ENCODE measurements around the gene AFF2. TPM values are rescaled to one million over a fixed set of nuclear protein-coding genes. Genes with fewer than 3 reads are reported as not detected.

Gene AFF2
- total RNA-seq, 2 experiments from 2014 or later, result 0.13 TPM

DNA sequence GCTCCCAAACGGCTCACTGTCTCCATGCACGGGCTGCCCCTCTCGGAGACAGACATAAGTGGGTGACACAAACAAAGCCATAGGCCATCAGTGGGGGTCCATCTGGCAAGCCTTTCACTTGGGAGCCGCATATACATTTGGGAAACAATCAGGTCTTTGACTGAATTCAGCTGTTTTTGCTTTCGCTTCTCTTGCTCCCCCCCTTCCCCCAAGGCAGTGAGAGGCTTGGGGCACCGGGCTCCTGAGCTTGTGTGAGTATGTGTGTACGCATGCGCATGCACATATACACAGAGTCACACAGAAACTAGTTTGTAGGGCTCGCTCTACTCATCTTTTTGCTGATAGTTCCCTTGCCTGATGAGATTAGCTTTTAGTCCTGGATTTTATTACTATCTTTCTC is 284.4 kb downstream of the AFF2 start:
- Mint-ChIP-seq H3K36me3 (ENCODE audit: low read depth) (no peaks in the 10 kb centered on the region), H3K27me3 (no peaks in the 10 kb centered on the region), H3K4me1 (no peaks in the 10 kb centered on the region), H3K27ac (no peak overlapping the region), H3K4me3 (no peak overlapping the region), H3K9me3 (no peaks in the 10 kb centered on the region)
- ChIA-PET POLR2A (no interaction called here), CTCF (no interaction called here)
- no peak for DNase-seq

DNA sequence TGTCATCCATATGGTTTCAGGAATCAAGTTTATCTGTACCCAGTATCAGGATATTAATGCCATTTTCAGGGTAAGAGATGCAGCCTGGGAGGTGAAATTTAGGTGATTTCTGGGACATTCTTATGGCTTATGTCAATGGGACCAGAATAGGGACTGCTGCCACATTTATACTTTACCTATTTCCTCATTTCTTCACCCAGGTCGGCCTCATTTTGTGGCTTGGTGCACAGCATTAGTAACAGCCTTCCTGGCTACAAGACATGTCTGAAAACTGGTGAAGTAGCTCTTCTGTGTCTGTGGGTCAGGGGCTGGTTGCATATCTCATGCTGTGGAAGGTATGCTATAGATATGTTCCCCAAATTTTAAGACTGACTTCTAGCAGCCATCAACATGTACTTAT is 284.8 kb downstream of the AFF2 start:
- no peaks in the 10 kb centered on the region for H3K36me3 Mint-ChIP-seq (ENCODE audit: low read depth)
- no peaks in the 10 kb centered on the region for H3K4me1 Mint-ChIP-seq
- no peaks in the 10 kb centered on the region for H3K27me3 Mint-ChIP-seq
- DNase-seq, result no peak
- no peak overlapping the region for H3K4me3 Mint-ChIP-seq
- no peaks in the 10 kb centered on the region for H3K9me3 Mint-ChIP-seq
- H3K27ac Mint-ChIP-seq, result no peak overlapping the region
- ChIA-PET POLR2A (no interaction called here), CTCF (no interaction called here)

DNA sequence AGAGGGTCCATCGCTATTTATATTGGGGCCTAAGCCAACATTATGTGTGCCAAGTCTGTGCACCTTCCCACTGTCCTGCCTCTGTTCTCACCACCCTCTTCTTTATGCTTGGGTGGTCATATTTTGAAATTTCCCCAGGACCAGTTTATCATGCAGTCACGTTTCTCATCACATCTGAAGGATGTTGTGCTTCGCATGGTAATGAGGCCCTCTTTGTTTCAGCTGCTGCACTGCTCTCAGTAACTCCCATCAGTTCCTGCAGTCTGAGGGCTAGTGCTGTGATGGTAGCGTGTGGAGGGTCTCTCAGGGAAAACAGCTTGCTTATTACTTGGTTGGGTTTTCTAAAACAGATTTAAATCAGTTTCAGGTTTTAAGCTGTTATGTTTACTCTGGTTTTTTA is 288.0 kb downstream of the AFF2 start:
- CTCF ChIA-PET, result no interaction called here
- H3K9me3 Mint-ChIP-seq, result no peaks in the 10 kb centered on the region
- no peak overlapping the region for H3K4me3 Mint-ChIP-seq
- H3K36me3 Mint-ChIP-seq (ENCODE audit: low read depth), result no peaks in the 10 kb centered on the region
- no peaks in the 10 kb centered on the region for H3K27me3 Mint-ChIP-seq
- no peak for DNase-seq
- H3K27ac Mint-ChIP-seq, result no peak overlapping the region
- no peaks in the 10 kb centered on the region for H3K4me1 Mint-ChIP-seq
- POLR2A ChIA-PET, result no interaction called here

DNA sequence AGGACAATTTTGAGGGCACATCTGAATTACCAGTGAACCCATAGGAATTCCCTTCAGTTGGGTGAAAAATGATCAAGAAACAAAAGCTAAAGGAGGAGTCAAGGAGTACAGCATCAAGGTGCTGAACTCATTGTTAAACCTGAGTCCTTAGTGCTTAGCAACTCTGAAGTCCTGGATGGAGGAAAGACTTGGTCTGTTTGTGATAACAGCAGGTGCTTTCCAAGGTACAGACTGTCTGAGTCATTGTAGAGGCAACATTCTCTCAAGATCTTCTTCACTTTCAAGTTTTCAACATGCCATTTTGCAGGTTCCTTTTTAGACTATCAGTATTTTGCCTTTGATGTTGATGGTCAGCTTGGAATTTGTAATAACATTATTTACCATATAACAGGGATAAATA is 293.9 kb downstream of the AFF2 start:
- ChIA-PET POLR2A (no interaction called here), CTCF (no interaction called here)
- Mint-ChIP-seq H3K36me3 (ENCODE audit: low read depth) (no peaks in the 10 kb centered on the region), H3K9me3 (no peaks in the 10 kb centered on the region), H3K27me3 (no peaks in the 10 kb centered on the region), H3K27ac (no peak overlapping the region), H3K4me1 (no peaks in the 10 kb centered on the region), H3K4me3 (no peak overlapping the region)
- no peak for DNase-seq

DNA sequence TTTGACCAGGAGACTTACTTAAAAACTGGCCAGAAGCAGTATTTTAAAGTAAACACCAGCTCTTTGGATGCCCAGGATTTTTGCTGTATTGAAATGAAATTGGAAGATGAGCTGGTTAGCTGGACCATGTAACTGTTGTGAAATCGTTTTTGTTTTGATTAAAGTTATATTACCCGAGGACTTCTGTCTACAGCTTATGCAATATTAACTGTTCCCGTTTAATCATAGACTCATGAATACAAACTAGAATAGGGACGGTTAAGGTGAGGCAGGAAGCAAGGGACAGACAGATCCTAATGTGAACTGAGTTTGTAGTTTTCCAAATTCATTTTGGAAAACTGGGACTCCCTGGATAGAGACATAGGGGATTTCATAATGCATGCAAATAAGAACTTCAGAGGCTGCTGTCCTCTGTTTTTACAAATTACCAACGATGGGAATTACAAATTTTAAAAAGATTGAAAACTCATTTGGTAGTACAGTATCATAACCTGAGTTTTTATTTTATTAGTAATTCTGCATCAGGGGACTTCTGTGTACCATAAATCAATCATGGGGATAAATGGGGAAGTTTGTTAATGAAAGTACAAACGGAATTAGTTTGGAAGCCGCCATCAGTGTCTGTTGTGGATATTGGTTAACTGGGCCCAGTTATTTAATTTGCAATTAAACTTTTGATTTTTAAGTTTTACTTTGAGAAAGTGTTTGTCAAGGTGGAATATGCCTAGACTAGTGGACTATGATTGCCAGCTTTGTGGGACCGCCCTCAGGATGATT is 304.4 kb downstream of the AFF2 start:
- DNase-seq, result no peak
- Mint-ChIP-seq H3K9me3 (no peaks in the 10 kb centered on the region), H3K4me1 (no peaks in the 10 kb centered on the region), H3K27me3 (no peaks in the 10 kb centered on the region), H3K4me3 (no peak overlapping the region), H3K27ac (no peak overlapping the region), H3K36me3 (ENCODE audit: low read depth) (no peaks in the 10 kb centered on the region)
- ChIA-PET CTCF (no interaction called here), POLR2A (no interaction called here)

DNA sequence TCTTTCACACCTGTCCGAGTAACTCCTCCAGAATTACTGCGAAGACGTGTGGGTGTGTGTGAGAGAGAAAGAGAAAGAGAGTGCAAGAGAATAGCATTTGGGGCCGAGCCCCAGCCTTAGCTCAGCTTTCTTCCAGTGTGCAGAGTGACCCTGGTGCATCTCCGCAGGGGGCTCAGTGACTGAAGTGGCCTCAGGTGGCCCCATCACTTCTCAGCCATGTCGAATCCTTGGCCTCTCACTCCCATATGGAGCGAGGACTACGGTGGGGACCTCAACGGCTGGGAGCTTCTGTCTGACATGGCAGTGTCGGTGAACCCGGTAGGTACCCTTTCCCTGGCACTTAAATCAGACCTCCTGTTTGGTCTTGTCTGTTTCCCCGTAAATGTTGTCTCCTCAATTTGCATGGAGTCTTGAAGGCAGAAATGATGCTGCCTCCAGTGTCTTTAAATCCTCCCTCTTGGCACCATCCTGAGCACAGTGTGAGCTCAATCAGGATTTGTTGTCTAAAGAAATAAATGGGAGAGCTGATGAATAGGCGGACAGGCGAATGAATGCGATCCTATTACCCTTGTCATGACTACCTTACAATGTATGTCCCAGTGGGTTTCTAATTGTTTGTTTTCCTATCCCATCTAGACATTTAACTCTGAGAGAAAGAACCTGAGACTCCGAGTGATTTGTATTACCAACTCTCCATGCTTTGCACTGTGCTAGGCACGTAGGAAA is 305.9 kb downstream of the AFF2 start:
- no peaks in the 10 kb centered on the region for H3K36me3 Mint-ChIP-seq (ENCODE audit: low read depth)
- DNase-seq, result no peak
- no peaks in the 10 kb centered on the region for H3K9me3 Mint-ChIP-seq
- no peak overlapping the region for H3K4me3 Mint-ChIP-seq
- H3K4me1 Mint-ChIP-seq, result no peaks in the 10 kb centered on the region
- ChIA-PET CTCF (no interaction called here), POLR2A (no interaction called here)
- no peak overlapping the region for H3K27ac Mint-ChIP-seq
- H3K27me3 Mint-ChIP-seq, result no peaks in the 10 kb centered on the region

DNA sequence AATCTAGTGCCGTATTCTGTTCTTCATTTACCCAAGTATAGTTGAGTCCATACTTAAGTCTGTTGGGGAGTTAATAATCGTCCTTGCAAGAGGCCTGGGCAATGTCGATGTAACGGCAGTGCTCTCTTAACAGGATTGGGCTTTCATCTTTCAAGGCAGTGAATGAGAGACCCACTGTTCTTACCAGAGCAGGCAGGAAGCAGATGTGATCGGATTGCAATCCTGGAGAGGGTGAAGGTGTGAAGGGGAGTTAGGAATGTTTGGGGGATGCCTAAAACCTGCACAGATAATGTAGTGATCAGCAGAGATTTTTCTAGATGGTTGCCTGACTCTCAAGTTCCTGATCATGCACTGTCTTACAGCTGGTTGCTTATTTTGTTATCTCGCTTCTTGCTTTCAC is 308.4 kb downstream of the AFF2 start:
- Mint-ChIP-seq H3K9me3 (no peaks in the 10 kb centered on the region), H3K4me1 (no peaks in the 10 kb centered on the region), H3K27ac (no peak overlapping the region), H3K36me3 (ENCODE audit: low read depth) (no peaks in the 10 kb centered on the region), H3K4me3 (no peak overlapping the region), H3K27me3 (no peaks in the 10 kb centered on the region)
- CTCF ChIA-PET, result no interaction called here
- DNase-seq, result no peak
- POLR2A ChIA-PET, result no interaction called here

DNA sequence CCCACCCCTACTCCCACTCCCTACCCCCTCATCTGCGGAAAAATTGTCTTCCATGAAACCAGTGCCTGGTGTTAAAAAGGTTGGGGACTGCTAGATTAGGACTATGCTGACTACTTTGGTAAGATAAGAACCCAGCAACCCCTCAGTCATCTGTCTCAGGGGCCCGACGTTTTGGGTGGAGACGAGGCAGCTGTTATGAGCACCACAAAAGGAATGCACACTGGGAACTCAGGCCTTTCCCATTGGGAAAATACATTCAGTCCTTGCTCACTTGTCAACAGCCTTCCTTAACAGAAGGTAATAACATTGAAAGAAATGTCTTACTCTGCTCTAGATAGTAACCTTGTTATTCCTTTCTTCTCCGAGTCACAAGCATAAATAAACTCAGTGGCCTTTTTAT is 310.8 kb downstream of the AFF2 start:
- Mint-ChIP-seq H3K36me3 (ENCODE audit: low read depth) (no peaks in the 10 kb centered on the region), H3K27ac (no peak overlapping the region), H3K9me3 (no peaks in the 10 kb centered on the region), H3K4me3 (no peak overlapping the region), H3K27me3 (no peaks in the 10 kb centered on the region), H3K4me1 (no peaks in the 10 kb centered on the region)
- CTCF ChIA-PET, result no interaction called here
- no peak for DNase-seq
- POLR2A ChIA-PET, result no interaction called here

DNA sequence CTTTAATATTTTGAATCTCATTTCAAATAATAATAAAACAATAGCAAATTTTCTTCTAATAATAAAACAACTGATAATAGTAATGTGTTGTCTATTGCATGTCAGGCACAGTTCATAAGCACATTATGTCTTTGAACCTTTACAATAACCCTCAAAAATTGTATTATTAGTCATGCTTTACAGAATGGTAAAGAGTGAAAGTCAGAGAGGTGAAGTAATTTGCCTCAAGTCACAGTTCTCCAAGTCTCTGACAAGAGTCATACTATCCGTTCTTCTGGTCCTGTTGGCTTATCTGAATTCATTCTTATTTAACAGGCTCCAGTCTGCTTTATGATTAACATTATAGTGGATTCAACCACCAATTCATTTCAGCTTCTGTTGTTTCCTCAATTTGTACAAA is 313.0 kb downstream of the AFF2 start:
- Mint-ChIP-seq H3K9me3 (no peaks in the 10 kb centered on the region), H3K27me3 (no peaks in the 10 kb centered on the region), H3K4me1 (no peaks in the 10 kb centered on the region), H3K27ac (no peak overlapping the region), H3K4me3 (no peak overlapping the region), H3K36me3 (ENCODE audit: low read depth) (no peaks in the 10 kb centered on the region)
- ChIA-PET POLR2A (no interaction called here), CTCF (no interaction called here)
- DNase-seq, result no peak

DNA sequence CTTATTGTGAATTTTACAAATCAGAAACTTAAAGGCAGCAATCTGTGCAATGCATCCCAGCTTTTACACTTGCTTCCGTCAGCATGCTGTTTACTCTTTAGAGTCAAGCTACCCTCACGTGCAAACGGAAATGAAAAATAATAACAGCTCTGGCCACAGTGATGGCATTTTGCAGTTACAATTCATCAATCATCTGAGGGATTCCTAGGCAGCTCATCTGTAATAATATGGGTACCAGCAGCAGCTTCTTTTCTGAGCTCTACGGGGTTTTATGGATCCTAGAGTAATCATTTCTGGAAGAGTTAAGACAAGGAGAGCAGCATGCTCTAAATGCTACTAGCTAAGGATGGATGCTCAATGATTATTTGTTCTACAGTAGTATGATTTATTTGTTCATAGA is 313.6 kb downstream of the AFF2 start:
- Mint-ChIP-seq H3K4me1 (no peaks in the 10 kb centered on the region), H3K27ac (no peak overlapping the region), H3K27me3 (no peaks in the 10 kb centered on the region), H3K4me3 (no peak overlapping the region), H3K9me3 (no peaks in the 10 kb centered on the region), H3K36me3 (ENCODE audit: low read depth) (no peaks in the 10 kb centered on the region)
- POLR2A ChIA-PET, result no interaction called here
- CTCF ChIA-PET, result no interaction called here
- no peak for DNase-seq

DNA sequence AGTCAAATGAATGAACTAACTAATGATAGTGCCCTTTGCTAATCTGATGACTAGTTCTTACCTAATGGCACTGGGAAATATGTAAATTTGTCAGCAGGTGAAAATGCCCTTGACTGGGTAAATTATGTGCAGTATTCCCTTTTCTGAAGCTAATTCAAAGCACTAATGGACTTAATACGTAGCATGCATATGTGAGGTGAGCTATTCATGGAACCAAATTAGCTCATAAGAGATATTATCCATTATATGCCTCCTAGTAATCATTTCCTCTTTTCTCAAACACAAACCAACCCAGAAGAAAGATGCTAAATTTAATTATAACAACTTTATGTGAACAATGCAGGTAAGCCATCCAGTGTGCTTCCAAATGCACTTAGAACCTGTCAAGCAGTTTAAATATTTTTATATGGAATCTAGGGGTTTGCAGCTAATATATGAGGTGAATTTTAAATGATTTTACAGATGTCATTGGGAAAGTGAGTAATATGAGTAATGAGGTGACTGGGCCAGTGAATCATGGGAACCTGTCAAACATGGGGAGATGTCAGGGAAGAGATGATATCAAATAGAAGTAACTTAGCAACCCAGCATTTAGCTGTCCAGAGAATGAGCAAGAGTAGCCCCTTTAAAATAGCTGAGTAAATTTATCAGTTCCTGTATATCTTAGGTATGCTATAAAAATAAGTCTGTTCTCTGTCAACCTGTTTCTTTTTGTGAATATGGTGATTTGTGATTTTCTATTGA is 315.0 kb downstream of the AFF2 start:
- ChIA-PET CTCF (no interaction called here), POLR2A (no interaction called here)
- Mint-ChIP-seq H3K27ac (no peak overlapping the region), H3K36me3 (ENCODE audit: low read depth) (no peaks in the 10 kb centered on the region), H3K9me3 (no peaks in the 10 kb centered on the region), H3K27me3 (no peaks in the 10 kb centered on the region), H3K4me1 (no peaks in the 10 kb centered on the region), H3K4me3 (no peak overlapping the region)
- DNase-seq, result no peak

DNA sequence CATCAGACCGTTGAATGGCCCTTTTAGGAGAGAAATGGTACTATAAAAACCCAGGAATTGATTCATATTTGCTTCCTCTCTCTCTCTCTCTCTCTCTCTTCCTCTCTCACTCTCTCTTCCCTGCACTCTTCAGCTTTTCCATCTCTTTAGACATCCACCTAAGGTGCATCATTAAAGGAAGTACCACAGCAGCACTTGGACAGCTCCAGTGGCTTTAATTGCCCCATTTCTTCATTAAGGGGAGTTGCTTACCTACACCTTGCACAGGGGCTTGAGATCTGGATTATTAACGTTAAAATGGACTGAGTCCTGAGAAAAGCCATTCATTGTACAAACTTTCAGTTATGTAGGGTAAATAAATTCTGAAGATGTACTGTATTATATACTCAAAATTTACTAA is 323.6 kb downstream of the AFF2 start:
- ChIA-PET CTCF (no interaction called here), POLR2A (no interaction called here)
- no peaks in the 10 kb centered on the region for H3K9me3 Mint-ChIP-seq
- H3K36me3 Mint-ChIP-seq (ENCODE audit: low read depth), result no peaks in the 10 kb centered on the region
- no peak overlapping the region for H3K4me3 Mint-ChIP-seq
- DNase-seq, result no peak
- no peak overlapping the region for H3K27ac Mint-ChIP-seq
- no peaks in the 10 kb centered on the region for H3K27me3 Mint-ChIP-seq
- H3K4me1 Mint-ChIP-seq, result no peaks in the 10 kb centered on the region

DNA sequence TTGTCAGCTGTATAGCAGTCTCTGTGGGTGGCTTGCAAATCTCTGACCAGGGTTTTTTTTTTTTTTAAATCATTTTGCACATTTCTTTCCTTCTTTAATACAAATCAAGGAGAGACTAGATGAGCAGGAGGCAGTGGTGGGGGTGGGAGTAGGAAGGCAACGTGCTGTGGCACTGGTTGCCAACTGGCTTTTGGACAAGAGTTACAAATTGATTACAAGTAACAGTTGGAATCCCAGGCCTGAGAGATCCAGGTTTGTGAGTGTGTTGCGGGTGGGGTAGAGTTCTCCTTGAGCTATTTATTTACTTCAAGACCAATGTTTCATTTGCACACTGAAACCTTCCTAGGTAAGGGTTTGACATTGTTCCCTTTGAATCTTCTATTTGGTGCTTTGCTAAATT is 325.3 kb downstream of the AFF2 start:
- H3K4me3 Mint-ChIP-seq, result no peak overlapping the region
- no peaks in the 10 kb centered on the region for H3K27me3 Mint-ChIP-seq
- H3K9me3 Mint-ChIP-seq, result no peaks in the 10 kb centered on the region
- no peak overlapping the region for H3K27ac Mint-ChIP-seq
- H3K4me1 Mint-ChIP-seq, result no peaks in the 10 kb centered on the region
- DNase-seq, result no peak
- ChIA-PET CTCF (no interaction called here), POLR2A (no interaction called here)
- H3K36me3 Mint-ChIP-seq (ENCODE audit: low read depth), result no peaks in the 10 kb centered on the region

DNA sequence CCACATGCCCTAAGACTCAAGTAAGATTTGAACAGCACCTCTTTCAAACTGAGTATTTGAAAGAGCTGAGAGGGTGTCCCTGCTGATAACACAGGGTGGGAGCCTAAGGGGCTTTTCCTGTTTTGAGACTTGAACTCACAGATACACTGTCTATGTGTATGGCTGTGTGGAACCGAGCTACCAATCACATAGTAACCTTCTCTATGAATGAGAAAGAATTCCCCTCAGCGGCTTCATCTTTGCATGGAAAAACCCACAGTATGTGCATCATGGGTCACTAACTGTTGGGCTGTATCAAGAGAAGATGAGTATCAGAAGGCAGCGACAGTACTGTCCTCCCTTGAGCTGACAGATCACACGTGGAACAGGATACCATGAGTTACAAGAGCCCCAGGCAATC is 336.3 kb downstream of the AFF2 start:
- CTCF ChIA-PET, result no interaction called here
- H3K27ac Mint-ChIP-seq, result no peak overlapping the region
- no peaks in the 10 kb centered on the region for H3K4me1 Mint-ChIP-seq

More for the DNA sequence above, 336.3 kb downstream of the AFF2 start:
- Mint-ChIP-seq H3K36me3 (ENCODE audit: low read depth) (no peaks in the 10 kb centered on the region), H3K4me3 (no peak overlapping the region), H3K9me3 (no peaks in the 10 kb centered on the region), H3K27me3 (no peaks in the 10 kb centered on the region)
- no peak for DNase-seq
- POLR2A ChIA-PET, result no interaction called here
